SK-N-SH (cell line): ENCODE data around the gene LCE5A.

Experiments used
- EZH2phosphoT487 ChIP-seq: fragments of 200-600 bp; sonication (generic); IDR thresholded peaks from 2 replicates; pipeline ENCODE4 v1.6.1; 2017; ENCODE audit warnings: low read depth, mixed run types, mild to moderate bottlenecking, antibody characterized with exemption, moderate library complexity, borderline replicate concordance
- FOXM1 ChIP-seq: IDR thresholded peaks from 2 replicates; pipeline ENCODE4 v1.4.0; 2012; ENCODE audit warnings: low read depth, mild to moderate bottlenecking
- POLR2AphosphoS5 ChIP-seq: IDR thresholded peaks from 2 replicates; pipeline ENCODE4 v1.6.1; 2012; ENCODE audit warnings: low read depth, low read length
- TF ChIP-seq, protein P1 (sequence below): fragments of 200-600 bp; sonication (generic); IDR thresholded peaks from 2 replicates; pipeline ENCODE4 v1.6.1; 2017; ENCODE audit warnings: antibody characterized with exemption, mild to moderate bottlenecking, moderate library complexity
- TF ChIP-seq, protein P2 (sequence below): IDR thresholded peaks from 2 replicates; pipeline ENCODE4 v1.6.1; 2012; ENCODE audit warnings: mild to moderate bottlenecking, low read depth, low read length, moderate library complexity

DNA sequence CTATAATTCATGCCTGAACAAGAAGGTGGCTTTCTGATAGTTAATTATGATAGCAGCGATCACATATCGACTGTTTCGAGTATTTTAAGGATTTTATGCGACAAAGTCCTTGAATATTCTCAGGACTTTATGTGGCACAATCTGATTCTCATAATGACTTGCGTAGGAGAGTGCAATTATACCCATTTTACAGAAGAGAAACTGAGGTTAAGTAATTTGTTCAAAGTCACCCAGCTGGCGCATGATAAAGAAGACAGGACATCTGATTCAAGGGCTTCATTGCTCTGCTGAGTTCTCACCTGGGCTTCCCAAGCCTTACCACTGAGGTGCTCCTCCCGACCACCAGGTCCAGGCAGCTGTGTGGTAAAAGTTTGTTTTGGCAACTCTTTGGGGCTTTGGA is 5.5 kb downstream of the LCE5A start:
- TF ChIP-seq EZH2phosphoT487 (no peak), POLR2AphosphoS5 (no peak), FOXM1 (no peak)
- TF ChIP-seq, protein P1, sequence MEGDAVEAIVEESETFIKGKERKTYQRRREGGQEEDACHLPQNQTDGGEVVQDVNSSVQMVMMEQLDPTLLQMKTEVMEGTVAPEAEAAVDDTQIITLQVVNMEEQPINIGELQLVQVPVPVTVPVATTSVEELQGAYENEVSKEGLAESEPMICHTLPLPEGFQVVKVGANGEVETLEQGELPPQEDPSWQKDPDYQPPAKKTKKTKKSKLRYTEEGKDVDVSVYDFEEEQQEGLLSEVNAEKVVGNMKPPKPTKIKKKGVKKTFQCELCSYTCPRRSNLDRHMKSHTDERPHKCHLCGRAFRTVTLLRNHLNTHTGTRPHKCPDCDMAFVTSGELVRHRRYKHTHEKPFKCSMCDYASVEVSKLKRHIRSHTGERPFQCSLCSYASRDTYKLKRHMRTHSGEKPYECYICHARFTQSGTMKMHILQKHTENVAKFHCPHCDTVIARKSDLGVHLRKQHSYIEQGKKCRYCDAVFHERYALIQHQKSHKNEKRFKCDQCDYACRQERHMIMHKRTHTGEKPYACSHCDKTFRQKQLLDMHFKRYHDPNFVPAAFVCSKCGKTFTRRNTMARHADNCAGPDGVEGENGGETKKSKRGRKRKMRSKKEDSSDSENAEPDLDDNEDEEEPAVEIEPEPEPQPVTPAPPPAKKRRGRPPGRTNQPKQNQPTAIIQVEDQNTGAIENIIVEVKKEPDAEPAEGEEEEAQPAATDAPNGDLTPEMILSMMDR: no peak
- TF ChIP-seq, protein P2, sequence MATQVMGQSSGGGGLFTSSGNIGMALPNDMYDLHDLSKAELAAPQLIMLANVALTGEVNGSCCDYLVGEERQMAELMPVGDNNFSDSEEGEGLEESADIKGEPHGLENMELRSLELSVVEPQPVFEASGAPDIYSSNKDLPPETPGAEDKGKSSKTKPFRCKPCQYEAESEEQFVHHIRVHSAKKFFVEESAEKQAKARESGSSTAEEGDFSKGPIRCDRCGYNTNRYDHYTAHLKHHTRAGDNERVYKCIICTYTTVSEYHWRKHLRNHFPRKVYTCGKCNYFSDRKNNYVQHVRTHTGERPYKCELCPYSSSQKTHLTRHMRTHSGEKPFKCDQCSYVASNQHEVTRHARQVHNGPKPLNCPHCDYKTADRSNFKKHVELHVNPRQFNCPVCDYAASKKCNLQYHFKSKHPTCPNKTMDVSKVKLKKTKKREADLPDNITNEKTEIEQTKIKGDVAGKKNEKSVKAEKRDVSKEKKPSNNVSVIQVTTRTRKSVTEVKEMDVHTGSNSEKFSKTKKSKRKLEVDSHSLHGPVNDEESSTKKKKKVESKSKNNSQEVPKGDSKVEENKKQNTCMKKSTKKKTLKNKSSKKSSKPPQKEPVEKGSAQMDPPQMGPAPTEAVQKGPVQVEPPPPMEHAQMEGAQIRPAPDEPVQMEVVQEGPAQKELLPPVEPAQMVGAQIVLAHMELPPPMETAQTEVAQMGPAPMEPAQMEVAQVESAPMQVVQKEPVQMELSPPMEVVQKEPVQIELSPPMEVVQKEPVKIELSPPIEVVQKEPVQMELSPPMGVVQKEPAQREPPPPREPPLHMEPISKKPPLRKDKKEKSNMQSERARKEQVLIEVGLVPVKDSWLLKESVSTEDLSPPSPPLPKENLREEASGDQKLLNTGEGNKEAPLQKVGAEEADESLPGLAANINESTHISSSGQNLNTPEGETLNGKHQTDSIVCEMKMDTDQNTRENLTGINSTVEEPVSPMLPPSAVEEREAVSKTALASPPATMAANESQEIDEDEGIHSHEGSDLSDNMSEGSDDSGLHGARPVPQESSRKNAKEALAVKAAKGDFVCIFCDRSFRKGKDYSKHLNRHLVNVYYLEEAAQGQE: no peak
